ENCODE data around the gene CAPRIN2.

The CAPRIN2 gene

GRCh38 chr12:30763053-30763452 is 8.3 kb upstream of the CAPRIN2 start:
- no peak for DNase-seq (ENCODE audit: low read depth in 2 of 2, low spot score in 1 of 2)

DNA sequence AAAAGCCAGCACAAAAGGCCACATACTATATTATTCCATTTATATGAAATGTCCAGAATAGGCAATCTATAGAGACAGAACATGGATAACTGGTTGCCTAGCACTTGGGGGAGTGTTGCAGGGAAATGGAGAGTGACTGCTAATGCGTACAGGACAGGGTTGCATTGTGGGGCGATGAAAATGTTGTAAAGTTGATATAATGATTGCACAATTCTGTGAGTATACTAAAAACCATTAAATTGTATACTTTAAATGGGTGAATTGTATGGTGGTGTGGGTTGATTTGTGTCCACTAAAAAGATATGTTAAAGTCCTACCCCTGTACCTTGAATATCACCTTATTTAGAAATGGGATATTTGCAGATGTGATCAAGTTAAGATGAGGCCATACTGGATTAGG is 7.0 kb upstream of the CAPRIN2 start:
- no peak for DNase-seq (ENCODE audit: low read depth in 2 of 2, low spot score in 1 of 2)

GRCh38 chr12:30757316-30757715 is 2.6 kb upstream of the CAPRIN2 start:
- DNase-seq (ENCODE audit: low read depth in 2 of 2, low spot score in 1 of 2): no peak

- DNase-seq (ENCODE audit: low read depth in 2 of 2, low spot score in 1 of 2): no peak
Measured at GRCh38 chr12:30756074-30756473, 1.3 kb upstream of the CAPRIN2 start.

DNA sequence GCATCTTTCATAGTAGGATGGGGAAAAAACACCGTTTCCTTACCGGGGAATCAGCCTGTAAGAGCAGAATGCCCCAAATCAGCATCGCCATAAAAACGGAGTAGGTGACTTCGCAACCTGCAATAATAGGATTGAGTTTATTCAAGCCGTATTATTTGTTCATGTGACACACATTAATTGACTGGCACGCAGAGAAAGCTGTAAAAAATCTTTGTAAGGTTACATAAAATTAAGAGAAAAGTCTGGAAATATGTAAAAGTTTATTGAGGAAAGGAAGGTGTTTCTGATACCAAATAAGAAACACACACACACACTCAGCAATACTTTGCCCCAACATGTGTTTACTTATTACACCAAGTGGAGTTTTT is 628 bp upstream of the CAPRIN2 start:
- DNase-seq (ENCODE audit: low read depth in 2 of 2, low spot score in 1 of 2): no peak

- DNase-seq (ENCODE audit: low read depth in 2 of 2, low spot score in 1 of 2): no peak
Measured at GRCh38 chr12:30754383-30754749, 385 bp downstream of the CAPRIN2 start.

GRCh38 chr12:30753751-30754382 is 884 bp downstream of the CAPRIN2 start:
- DNase-seq (ENCODE audit: low read depth in 2 of 2, low spot score in 1 of 2): no peak

GRCh38 chr12:30753233-30753632 is 1.5 kb downstream of the CAPRIN2 start:
- DNase-seq (ENCODE audit: low read depth in 2 of 2, low spot score in 1 of 2): peak in 1 of 2 donors; percentile 3

GRCh38 chr12:30752255-30752654 is 2.5 kb downstream of the CAPRIN2 start:
- DNase-seq (ENCODE audit: low read depth in 2 of 2, low spot score in 1 of 2): no peak

DNA sequence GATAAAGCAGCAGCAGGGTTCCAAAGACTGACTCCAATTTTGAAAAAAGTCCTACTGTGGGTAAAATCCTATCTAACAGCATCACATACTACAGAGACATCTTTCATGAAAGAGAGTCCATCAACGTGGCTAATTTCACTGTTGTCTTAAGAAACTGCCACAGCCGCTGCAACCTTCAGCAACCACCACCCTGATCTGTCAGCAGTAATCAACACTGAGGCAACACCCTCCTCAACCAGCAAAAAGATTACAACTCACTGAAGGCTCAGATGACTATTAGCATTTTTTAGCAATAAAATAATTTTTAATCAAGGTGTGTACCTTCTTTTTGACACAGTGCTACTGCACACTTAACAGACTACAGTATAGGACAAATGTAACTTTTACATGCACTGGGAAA is 6.6 kb downstream of the CAPRIN2 start:
- no peak for DNase-seq (ENCODE audit: low read depth in 2 of 2, low spot score in 1 of 2)

DNA sequence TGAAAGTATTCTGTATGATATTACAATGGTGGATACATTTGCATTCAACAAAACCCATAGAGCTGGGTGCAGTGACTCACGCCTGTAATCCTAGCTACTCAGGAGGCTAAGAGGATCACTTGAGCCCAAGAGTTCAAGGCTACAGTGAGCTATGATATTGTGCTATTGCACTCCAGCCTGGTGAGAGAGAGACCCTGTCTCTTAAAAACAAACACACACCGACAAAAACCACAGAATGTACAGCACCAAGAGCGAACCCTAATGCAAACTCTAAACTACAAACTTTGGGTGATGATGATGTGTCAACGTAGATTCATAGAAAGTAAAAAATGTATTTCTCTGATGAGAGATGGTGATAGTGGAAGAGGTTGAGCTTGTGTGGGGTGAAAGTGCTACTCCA is 8.6 kb downstream of the CAPRIN2 start:
- DNase-seq (ENCODE audit: low read depth in 2 of 2, low spot score in 1 of 2): no peak

GRCh38 chr12:30744321-30744720 is 10.4 kb downstream of the CAPRIN2 start:
- no peak for DNase-seq (ENCODE audit: low read depth in 2 of 2, low spot score in 1 of 2)

- no peak for DNase-seq (ENCODE audit: low read depth in 2 of 2, low spot score in 1 of 2)
Measured at GRCh38 chr12:30740274-30740673, 14.5 kb downstream of the CAPRIN2 start.

GRCh38 chr12:30739020-30739419 is 15.7 kb downstream of the CAPRIN2 start:
- DNase-seq (ENCODE audit: low read depth in 2 of 2, low spot score in 1 of 2): no peak

GRCh38 chr12:30732954-30733637 is 21.7 kb downstream of the CAPRIN2 start:
- no peak for DNase-seq (ENCODE audit: low read depth in 2 of 2, low spot score in 1 of 2)

DNA sequence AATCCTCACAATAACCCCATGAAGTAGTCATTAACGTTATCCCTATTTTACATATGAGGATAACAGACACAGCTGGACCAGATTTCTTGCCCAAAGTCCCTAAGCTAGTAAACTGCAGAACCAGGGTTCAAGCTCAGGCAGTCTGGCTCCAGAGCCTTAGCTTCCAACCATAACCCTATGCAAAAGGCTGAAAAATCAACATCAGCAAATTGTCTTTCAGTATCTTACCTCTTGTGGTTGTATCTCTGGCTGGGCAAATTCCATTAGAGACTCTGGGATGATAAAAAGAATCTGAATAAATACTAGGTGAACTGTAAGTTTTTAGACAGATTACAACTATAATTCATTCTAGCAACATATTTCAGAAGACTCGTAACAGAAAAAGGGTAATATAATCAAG is 24.7 kb downstream of the CAPRIN2 start:
- no peak for DNase-seq (ENCODE audit: low read depth in 2 of 2, low spot score in 1 of 2)

DNA sequence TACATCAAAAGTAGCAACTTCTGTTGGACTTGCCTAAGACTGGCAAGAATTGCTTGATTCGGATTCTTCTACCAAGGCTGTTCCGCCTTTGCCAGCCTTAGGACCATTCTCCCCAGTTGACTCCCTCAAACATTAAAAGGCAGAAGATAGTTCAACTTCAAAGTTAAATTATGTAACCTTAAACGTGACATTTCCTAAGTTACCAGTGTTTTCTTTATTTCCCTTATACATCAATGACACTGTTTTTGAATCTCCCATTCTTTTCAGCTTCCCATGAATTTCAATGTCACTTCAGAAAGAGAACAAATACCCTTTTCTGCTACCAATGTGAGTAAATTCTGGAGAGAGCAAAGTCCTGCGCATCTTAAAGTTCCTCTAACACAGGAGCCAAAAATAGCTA is 25.2 kb downstream of the CAPRIN2 start:
- no peak for DNase-seq (ENCODE audit: low read depth in 2 of 2, low spot score in 1 of 2)

GRCh38 chr12:30726647-30727046 is 28.1 kb downstream of the CAPRIN2 start:
- no peak for DNase-seq (ENCODE audit: low read depth in 2 of 2, low spot score in 1 of 2)

- DNase-seq (ENCODE audit: low read depth in 2 of 2, low spot score in 1 of 2): no peak
Measured at GRCh38 chr12:30725739-30726138, 29.0 kb downstream of the CAPRIN2 start.

GRCh38 chr12:30719060-30719459 is 35.7 kb downstream of the CAPRIN2 start:
- DNase-seq (ENCODE audit: low read depth in 2 of 2, low spot score in 1 of 2): no peak

- no peak for DNase-seq (ENCODE audit: low read depth in 2 of 2, low spot score in 1 of 2)
Measured at GRCh38 chr12:30707613-30708342, 47.0 kb downstream of the CAPRIN2 start.

- no peak for DNase-seq (ENCODE audit: low read depth in 2 of 2, low spot score in 1 of 2)
Measured at GRCh38 chr12:30706476-30706875, 48.3 kb downstream of the CAPRIN2 start.

GRCh38 chr12:30701056-30701455 is 53.7 kb downstream of the CAPRIN2 start:
- no peak for DNase-seq (ENCODE audit: low read depth in 2 of 2, low spot score in 1 of 2)
